CD4-positive, alpha-beta memory T cell (primary cell): ENCODE measurements around the gene STAT3. TPM values are rescaled to one million over a fixed set of nuclear protein-coding genes. Genes with fewer than 3 reads are reported as not detected.
A peak's percentile ranks its signal among the peaks of the same experiment; 100 is the strongest.

Source experiments
- CTCF ChIA-PET: fragments of 350-600 bp; sonication (Branson Sonifier 250); formaldehyde crosslinking; loops from one replicate; lab custom pipeline; 2021; ENCODE audit warnings: inconsistent platforms; ENCODE audit not compliant: partially characterized antibody; lab: Charles Lee
- POLR2A ChIA-PET: fragments of 350-600 bp; sonication (Branson Sonifier 250); formaldehyde crosslinking; loops from one replicate; lab custom pipeline; 2021; ENCODE audit not compliant: partially characterized antibody; lab: Charles Lee
- DNase-seq, 5 donors: peaks; one replicate each; pipeline versions ENCODE4 v3.0.0 to v3.0.0-alpha.2; 2020 to 2022; ENCODE audit warnings: mixed read lengths in 1 of 5
- H3K27ac ChIP-seq: one replicate; pipeline ENCODE4 v1.7.0; 2013; ENCODE audit warnings: low read depth, low read length
- H3K27me3 ChIP-seq: 2 replicates; pipeline ENCODE4 v1.7.0; 2013; ENCODE audit warnings: mild to moderate bottlenecking, low read length, moderate library complexity; ENCODE audit not compliant: insufficient read depth
- H3K36me3 ChIP-seq: 2 replicates; pipeline ENCODE4 v1.7.0; 2013; ENCODE audit warnings: mild to moderate bottlenecking, low read length, moderate library complexity; ENCODE audit not compliant: insufficient read depth
- H3K4me1 ChIP-seq: 2 replicates; pipeline ENCODE4 v1.7.0; 2013; ENCODE audit warnings: mild to moderate bottlenecking, low read length, moderate library complexity; ENCODE audit not compliant: insufficient read depth
- H3K4me3 ChIP-seq, 2 donors: one replicate each; pipeline ENCODE4 v1.7.0; 2013; ENCODE audit warnings: low read length in 2 of 2, mild to moderate bottlenecking in 1 of 2
- H3K9me3 ChIP-seq, 2 donors: one replicate each; pipeline ENCODE4 v1.7.0; 2013; ENCODE audit warnings: low read length in 2 of 2, control low read depth in 1 of 2; ENCODE audit not compliant: control insufficient read depth in 1 of 2
- H3K27ac Mint-ChIP-seq, 7 donors: one replicate each; pipeline ENCODE4 v1.8.0; 2020 to 2021; ENCODE audit warnings: mixed read lengths in 7 of 7, mild to moderate bottlenecking in 6 of 7, inconsistent platforms in 3 of 7, moderate library complexity in 3 of 7
- H3K27me3 Mint-ChIP-seq, 2 donors: one replicate each; pipeline ENCODE4 v1.8.0; 2020 to 2021; ENCODE audit warnings: mixed read lengths in 2 of 2
- H3K36me3 Mint-ChIP-seq, 2 donors: one replicate each; pipeline ENCODE4 v1.8.0; 2020 to 2021; ENCODE audit warnings: mixed read lengths in 2 of 2, inconsistent platforms in 1 of 2, mild to moderate bottlenecking in 1 of 2
- H3K4me1 Mint-ChIP-seq, 4 donors: one replicate each; pipeline ENCODE4 v1.8.0; 2020 to 2021; ENCODE audit warnings: mixed read lengths in 4 of 4, mild to moderate bottlenecking in 1 of 4
- H3K4me3 Mint-ChIP-seq, 8 donors: one replicate each; pipeline ENCODE4 v1.8.0; 2020 to 2021; ENCODE audit warnings: mixed read lengths in 8 of 8, mild to moderate bottlenecking in 7 of 8, moderate library complexity in 6 of 8, inconsistent platforms in 3 of 8
- H3K9me3 Mint-ChIP-seq, 8 donors: one replicate each; pipeline ENCODE4 v1.8.0; 2020 to 2021; ENCODE audit warnings: mixed read lengths in 8 of 8, mild to moderate bottlenecking in 5 of 8, inconsistent platforms in 3 of 8, moderate library complexity in 1 of 8
- intact Hi-C: fragments of 100-400 bp; cut with micrococcal nuclease; formaldehyde crosslinking; loops from one replicate; pipeline ENCODE4 v1.15.1; 2023
- polyA plus RNA-seq, 2 donors: library from polyadenylated mRNA; unstranded; fragments of 300-500 nt; fragmentation: Illumina TruSeq; gene quantifications; one replicate each; pipeline ENCODE4 v1.2.3, GENCODE V29; 2021
- total RNA-seq, 2 experiments: library from RNA; stranded (reverse); gene quantifications; one replicate each; pipeline ENCODE4 v1.2.3, GENCODE V29; 2021

The STAT3 gene
- total and polyA plus RNA-seq, 4 experiments from 2014 or later: 103 to 147 (median 130) TPM

- intact Hi-C loops: loop anchor here (5.0 kb wide), 1 partner anchor 49 kb away; the partner anchor contains the start of gene ATP6V0A1
- POLR2A ChIA-PET: interaction anchor here (0.8 to 3.2 kb wide), 3 partner anchors 19 to 97 kb away, joined by 3 to 37 read pairs (median 30); partner anchors contain the start of gene STAT3
- H3K27ac Mint-ChIP-seq: peak overlapping the region in 1 of 7 donors; percentile 12
Observed at GRCh38 chr17:42408061-42408460, 19.8 kb upstream of the STAT3 start.

DNA sequence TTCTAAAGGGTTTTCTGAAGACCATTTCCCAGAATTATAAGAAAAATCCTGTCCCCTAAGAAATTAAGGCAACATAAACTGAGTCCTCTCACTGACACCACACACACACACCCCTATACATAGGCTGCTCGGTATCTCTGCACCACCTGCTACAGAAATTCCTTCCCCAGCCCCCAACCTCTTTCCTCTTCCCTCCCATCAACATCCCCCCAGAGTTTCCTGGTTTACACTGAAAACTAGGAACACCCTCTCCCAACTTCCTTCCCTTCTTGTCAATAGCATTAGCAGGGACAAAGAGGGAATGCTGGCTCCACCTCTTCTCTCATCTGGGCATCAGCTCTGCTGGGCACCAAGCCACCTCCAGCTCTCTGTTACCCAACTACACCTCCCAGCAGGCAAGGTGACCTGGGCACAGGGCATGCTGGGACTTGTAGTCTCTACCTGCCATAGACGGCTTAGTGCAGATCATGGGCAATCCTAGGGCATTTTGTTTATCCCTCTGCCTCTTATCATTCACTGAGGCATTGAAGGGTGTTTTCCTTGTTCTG, 19.1 kb upstream of the STAT3 start:
- DNase-seq: peak; percentile 58 to 78 (median 64)
- H3K27me3 ChIP-seq: no peaks in the 10 kb centered on the region
- intact Hi-C loops: loop anchor here (1.0 to 5.0 kb wide), 3 partner anchors 50 to 287 kb away; partner anchors contain the start of genes ATP6V0A1 and KAT2A
- peaks cover 4% of the 10 kb centered on the region for H3K4me1 ChIP-seq
- H3K4me3 ChIP-seq: no peak overlapping the region
- ChIA-PET POLR2A (interaction anchor here (0.8 to 3.2 kb wide), 6 partner anchors 19 to 97 kb away, joined by 3 to 37 read pairs (median 12); partner anchors contain the start of gene STAT3), CTCF (interaction anchor here (0.7 to 15.7 kb wide), 12 partner anchors 8 to 185 kb away, joined by 3 to 504 read pairs (median 6); partner anchors contain the start of gene STAT5B)
- Mint-ChIP-seq H3K36me3 (no peaks in the 10 kb centered on the region), H3K27me3 (no peaks in the 10 kb centered on the region), H3K27ac (peak overlapping the region; percentile 47 to 91 (median 80)), H3K4me1 (peaks cover 8 to 16% (median 10%) of the 10 kb centered on the region in 4 donors), H3K9me3 (no peaks in the 10 kb centered on the region), H3K4me3 (peak overlapping the region in 2 of 8 donors; percentile 17 to 45)
- no peaks in the 10 kb centered on the region for H3K36me3 ChIP-seq
- H3K27ac ChIP-seq: no peak overlapping the region
- H3K9me3 ChIP-seq: no peaks in the 10 kb centered on the region

More at GRCh38 chr17:42408061-42408460, 19.8 kb upstream of the STAT3 start:
- no peak for DNase-seq
- H3K4me1 ChIP-seq: peaks cover 4% of the 10 kb centered on the region
- no peaks in the 10 kb centered on the region for H3K9me3 ChIP-seq
- H3K27ac ChIP-seq: no peak overlapping the region
- H3K9me3 Mint-ChIP-seq: no peaks in the 10 kb centered on the region
- H3K27me3 ChIP-seq: no peaks in the 10 kb centered on the region
- CTCF ChIA-PET: interaction anchor here (0.6 to 15.7 kb wide), 6 partner anchors 12 to 185 kb away, joined by 3 to 504 read pairs (median 3); no protein-coding TSS in a partner anchor
- peaks cover 8 to 14% (median 10%) of the 10 kb centered on the region in 4 donors for H3K4me1 Mint-ChIP-seq
- H3K4me3 ChIP-seq: no peak overlapping the region
- H3K36me3 ChIP-seq: no peaks in the 10 kb centered on the region
- H3K4me3 Mint-ChIP-seq: no peak overlapping the region
- no peaks in the 10 kb centered on the region for H3K36me3 Mint-ChIP-seq
- no peaks in the 10 kb centered on the region for H3K27me3 Mint-ChIP-seq

DNA sequence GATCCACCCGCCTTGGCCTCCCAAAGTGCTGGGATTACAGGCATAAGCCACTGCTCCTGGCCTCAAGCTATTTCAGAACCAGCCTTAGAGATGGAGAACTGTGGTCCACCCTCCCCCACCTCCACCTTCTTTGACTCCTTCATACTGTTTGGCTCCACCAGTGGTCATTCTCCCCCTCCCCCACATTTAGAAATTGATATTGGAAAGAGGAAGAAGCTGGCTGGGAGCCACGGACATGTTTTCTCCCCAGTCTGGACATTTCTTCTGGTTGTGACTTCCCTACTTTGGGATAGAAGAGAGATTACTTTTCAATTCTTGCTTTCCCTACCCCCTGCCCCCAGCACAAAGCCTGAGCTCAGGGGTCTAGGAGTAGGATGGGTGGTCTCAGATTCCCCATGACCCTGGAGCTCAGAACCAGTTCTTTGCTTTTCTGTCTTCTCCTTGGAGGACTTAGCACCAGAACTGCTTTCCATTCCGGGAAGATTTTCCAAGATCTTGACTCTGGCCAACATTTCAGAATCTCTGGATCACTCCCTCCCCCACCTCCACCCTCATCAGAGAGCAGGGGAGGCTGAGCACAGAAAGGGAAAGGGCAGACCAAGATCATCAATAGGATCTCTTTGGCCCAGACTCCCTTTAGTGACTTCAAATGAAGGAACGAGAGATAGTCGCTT, 18.5 kb upstream of the STAT3 start:
- CTCF ChIA-PET: interaction anchor here (0.6 to 15.7 kb wide), 29 partner anchors 8 to 728 kb away, joined by 3 to 504 read pairs (median 4); partner anchors contain the start of genes CAVIN1, STAT3 and STAT5B
- no peaks in the 10 kb centered on the region for H3K27me3 Mint-ChIP-seq
- no peak overlapping the region for H3K4me3 Mint-ChIP-seq
- Histone ChIP-seq H3K36me3 (no peaks in the 10 kb centered on the region), H3K27me3 (no peaks in the 10 kb centered on the region), H3K4me1 (peaks cover 4% of the 10 kb centered on the region), H3K4me3 (no peak overlapping the region), H3K27ac (no peak overlapping the region), H3K9me3 (no peaks in the 10 kb centered on the region)
- H3K27ac Mint-ChIP-seq: no peak overlapping the region
- H3K9me3 Mint-ChIP-seq: peaks cover 0 to 1% (median 0%) of the 10 kb centered on the region in 8 donors
- H3K36me3 Mint-ChIP-seq: no peaks in the 10 kb centered on the region
- POLR2A ChIA-PET: interaction anchor here (1.0 to 3.2 kb wide), 7 partner anchors 8 to 93 kb away, joined by 3 to 37 read pairs (median 7); partner anchors contain the start of gene STAT3
- intact Hi-C loops: loop anchor here (1.0 to 5.0 kb wide), 5 partner anchors 18 to 286 kb away; partner anchors contain the start of genes ATP6V0A1, KAT2A and STAT3
- peaks cover 8 to 17% (median 10%) of the 10 kb centered on the region in 4 donors for H3K4me1 Mint-ChIP-seq
- DNase-seq: no peak

DNA sequence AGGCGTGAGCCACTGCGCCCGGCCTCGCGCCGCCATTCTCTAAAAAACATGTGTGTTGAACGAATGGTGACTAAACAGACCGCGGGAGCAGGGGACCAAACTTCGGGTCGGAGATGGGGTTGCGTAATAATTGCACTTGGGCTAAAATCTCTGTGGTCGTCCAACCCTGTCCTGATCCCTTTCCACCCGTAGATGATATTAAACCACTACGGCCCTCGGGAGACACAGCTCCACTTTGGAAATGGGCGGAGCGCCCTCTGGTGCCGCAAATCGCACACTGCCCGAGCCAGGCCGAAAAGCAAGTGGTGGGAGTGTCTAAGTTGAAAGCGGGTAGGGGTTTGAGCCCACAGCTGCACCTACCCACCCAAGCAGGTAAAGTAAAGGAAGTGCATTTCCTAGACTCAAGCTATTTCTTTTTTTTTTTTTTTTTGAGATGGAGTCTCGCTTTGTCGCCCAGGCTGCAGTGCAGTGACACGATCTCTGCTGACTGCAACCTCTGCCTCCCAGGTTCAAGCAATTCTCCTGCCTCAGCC, 17.8 kb upstream of the STAT3 start:
- Mint-ChIP-seq H3K9me3 (peaks cover 0 to 2% (median 0%) of the 10 kb centered on the region in 8 donors), H3K4me3 (no peak overlapping the region), H3K27me3 (no peaks in the 10 kb centered on the region), H3K4me1 (peaks cover 8 to 17% (median 10%) of the 10 kb centered on the region in 4 donors), H3K27ac (peak overlapping the region in 6 of 7 donors; percentile 19 to 68 (median 38)), H3K36me3 (no peaks in the 10 kb centered on the region)
- no peaks in the 10 kb centered on the region for H3K9me3 ChIP-seq
- no peaks in the 10 kb centered on the region for H3K36me3 ChIP-seq
- DNase-seq: peak; percentile 76 to 81 (median 79)
- no peaks in the 10 kb centered on the region for H3K27me3 ChIP-seq
- peaks cover 4% of the 10 kb centered on the region for H3K4me1 ChIP-seq
- CTCF ChIA-PET: interaction anchor here (0.6 to 15.7 kb wide), 30 partner anchors 9 to 727 kb away, joined by 3 to 504 read pairs (median 4); partner anchors contain the start of genes CAVIN1, STAT3 and STAT5B
- H3K27ac ChIP-seq: no peak overlapping the region
- intact Hi-C loops: loop anchor here (1.0 to 5.0 kb wide), 4 partner anchors 18 to 285 kb away; partner anchors contain the start of genes ATP6V0A1, KAT2A and STAT3
- POLR2A ChIA-PET: interaction anchor here (0.6 to 3.2 kb wide), 9 partner anchors 9 to 276 kb away, joined by 3 to 37 read pairs (median 5); partner anchors contain the start of gene STAT3
- no peak overlapping the region for H3K4me3 ChIP-seq

GRCh38 chr17:42405076-42405475, 16.8 kb upstream of the STAT3 start:
- ChIA-PET POLR2A (interaction anchor here (2.5 to 3.2 kb wide), 3 partner anchors 16 to 83 kb away, joined by 12 to 37 read pairs (median 30); partner anchors contain the start of gene STAT3), CTCF (interaction anchor here (0.8 to 15.7 kb wide), 10 partner anchors 9 to 211 kb away, joined by 3 to 504 read pairs (median 6); partner anchors contain the start of genes CAVIN1, GHDC and STAT3)
- H3K27ac Mint-ChIP-seq: no peak overlapping the region
- no peak for DNase-seq
- no peak overlapping the region for H3K4me3 Mint-ChIP-seq
- H3K27me3 Mint-ChIP-seq: no peaks in the 10 kb centered on the region
- Histone ChIP-seq H3K27me3 (no peaks in the 10 kb centered on the region), H3K36me3 (no peaks in the 10 kb centered on the region), H3K27ac (no peak overlapping the region), H3K4me3 (no peak overlapping the region), H3K9me3 (no peaks in the 10 kb centered on the region), H3K4me1 (peaks cover 10% of the 10 kb centered on the region)
- no peaks in the 10 kb centered on the region for H3K36me3 Mint-ChIP-seq
- H3K9me3 Mint-ChIP-seq: peaks cover 0 to 2% (median 0%) of the 10 kb centered on the region in 8 donors
- intact Hi-C loops: loop anchor here (5.0 kb wide), 1 partner anchor 52 kb away; the partner anchor contains the start of gene ATP6V0A1
- peaks cover 14 to 23% (median 16%) of the 10 kb centered on the region in 4 donors for H3K4me1 Mint-ChIP-seq

- no peak overlapping the region for H3K27ac Mint-ChIP-seq
- POLR2A ChIA-PET: interaction anchor here (0.5 to 2.5 kb wide), 3 partner anchors 16 to 84 kb away, joined by 3 to 12 read pairs (median 4); partner anchors contain the start of gene STAT3
Observed at GRCh38 chr17:42404326-42405055, 16.2 kb upstream of the STAT3 start.

More at GRCh38 chr17:42404326-42405055, 16.2 kb upstream of the STAT3 start:
- Histone ChIP-seq H3K4me1 (peaks cover 15% of the 10 kb centered on the region), H3K36me3 (no peaks in the 10 kb centered on the region), H3K27ac (no peak overlapping the region), H3K27me3 (no peaks in the 10 kb centered on the region), H3K9me3 (no peaks in the 10 kb centered on the region), H3K4me3 (no peak overlapping the region)
- CTCF ChIA-PET: interaction anchor here (0.8 to 15.7 kb wide), 9 partner anchors 9 to 210 kb away, joined by 3 to 504 read pairs (median 6); partner anchors contain the start of genes GHDC and STAT3
- Mint-ChIP-seq H3K27me3 (no peaks in the 10 kb centered on the region), H3K36me3 (no peaks in the 10 kb centered on the region), H3K4me1 (peaks cover 16 to 27% (median 19%) of the 10 kb centered on the region in 4 donors), H3K4me3 (no peak overlapping the region), H3K9me3 (peaks cover 0 to 2% (median 0%) of the 10 kb centered on the region in 8 donors)
- intact Hi-C loops: loop anchor here (5.0 kb wide), 1 partner anchor 53 kb away; the partner anchor contains the start of gene ATP6V0A1
- DNase-seq: no peak
